CD4-positive, alpha-beta T cell treated with Interleukin-6 for 4 hours (primary cell): ENCODE results near the gene IRS1.
"Not testable (repeated sequence)": the region's sequence is repeated elsewhere in the genome, so short reads cannot be mapped to it uniquely, and the experiment has no call there.

Source experiments
- DNase-seq: peaks from one replicate; pipeline ENCODE4 v3.0.0-alpha.2; 2020; ENCODE audit warnings: mixed read lengths

The IRS1 gene

GRCh38 chr2:226799211-226799975 is at the start of gene IRS1:
Gene IRS1, minus strand, starts transcription at chr2:226799820. Its CDS starts 1,082 bp downstream, at chr2:226798738.
- DNase-seq, result peak; percentile 80

DNA sequence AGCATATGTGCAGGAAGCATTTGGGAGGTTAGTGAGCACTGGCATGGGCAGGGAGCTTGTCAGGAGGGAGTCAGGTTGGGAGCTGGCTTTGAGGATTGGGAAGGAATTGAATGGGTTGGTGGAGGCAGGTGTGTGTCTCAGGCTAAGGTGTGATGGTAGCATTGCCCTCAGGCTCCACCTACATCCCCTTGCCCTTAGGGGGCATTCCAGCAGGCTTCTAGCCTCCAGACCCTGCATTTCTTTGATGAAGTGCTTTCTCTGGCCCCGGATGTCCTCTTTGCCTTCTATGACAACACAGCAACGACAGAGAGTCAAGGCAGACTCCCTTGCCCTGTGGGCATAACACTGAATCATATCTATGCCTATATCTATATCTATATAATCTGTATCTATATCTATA is 49.7 kb upstream of the IRS1 start:
- no peak for DNase-seq

DNA sequence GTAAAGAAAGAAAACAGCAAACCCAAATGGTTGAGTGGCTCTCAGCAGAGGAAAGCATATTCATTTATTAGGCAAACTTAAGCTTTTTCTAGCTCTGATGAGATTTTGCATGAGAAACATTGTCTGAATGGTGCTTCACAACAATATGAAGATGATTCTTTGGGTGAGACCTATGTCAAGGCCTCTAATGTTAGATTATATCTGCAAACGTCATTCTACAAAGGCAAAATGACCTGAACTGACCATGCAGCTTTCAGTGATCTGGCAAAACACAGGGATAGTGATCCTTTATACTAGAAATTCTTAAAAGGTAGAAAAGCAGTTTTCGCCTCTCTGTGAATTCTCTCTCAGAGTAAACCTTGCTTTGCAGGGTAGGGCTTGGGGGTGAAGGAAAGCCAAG is 47.9 kb upstream of the IRS1 start:
- no peak for DNase-seq

GRCh38 chr2:226847090-226847489 is 47.5 kb upstream of the IRS1 start:
- DNase-seq, result no peak

- DNase-seq, result no peak
Observed at GRCh38 chr2:226845386-226846116, 45.9 kb upstream of the IRS1 start.

DNA sequence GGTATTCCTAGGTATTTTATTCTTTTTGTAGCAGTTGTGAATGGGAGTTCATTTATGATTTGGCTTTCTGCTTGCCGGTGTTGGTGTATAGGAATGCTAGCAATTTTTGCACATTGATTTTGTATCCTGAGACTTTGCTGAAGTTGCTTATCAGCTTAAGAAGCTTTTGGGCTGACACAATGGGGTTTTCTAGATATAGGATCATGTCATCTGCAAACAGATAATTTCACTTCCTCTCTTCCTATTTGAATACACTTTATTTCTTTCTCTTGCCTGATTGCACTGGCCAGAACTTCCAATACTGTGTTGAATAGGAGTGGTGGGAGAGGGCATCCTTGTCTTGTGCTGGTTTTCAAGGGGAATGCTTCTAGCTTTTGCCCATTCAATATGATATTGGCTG is 43.4 kb upstream of the IRS1 start:
- not testable (repeated sequence) for DNase-seq

DNA sequence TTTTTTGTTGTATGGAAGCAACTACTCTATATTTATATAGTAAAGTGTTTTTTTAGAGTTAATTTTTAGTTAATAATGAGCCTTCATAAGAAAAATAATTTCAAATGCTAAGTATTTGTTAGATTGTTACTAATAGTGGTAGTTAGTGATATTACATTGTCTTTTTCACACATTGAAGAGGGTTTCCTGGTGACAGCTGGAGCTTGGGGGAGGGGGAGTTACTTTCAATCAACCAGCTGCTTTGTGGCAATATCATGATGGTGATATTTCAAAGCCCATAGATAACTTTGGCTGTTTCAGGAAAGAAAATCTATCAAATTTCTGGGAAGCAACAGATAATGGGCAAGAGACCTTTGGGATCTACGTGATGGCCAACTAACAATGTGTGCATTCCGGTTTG is 40.3 kb upstream of the IRS1 start:
- DNase-seq, result no peak

GRCh38 chr2:226839161-226839560 is 39.5 kb upstream of the IRS1 start:
- DNase-seq, result no peak

DNA sequence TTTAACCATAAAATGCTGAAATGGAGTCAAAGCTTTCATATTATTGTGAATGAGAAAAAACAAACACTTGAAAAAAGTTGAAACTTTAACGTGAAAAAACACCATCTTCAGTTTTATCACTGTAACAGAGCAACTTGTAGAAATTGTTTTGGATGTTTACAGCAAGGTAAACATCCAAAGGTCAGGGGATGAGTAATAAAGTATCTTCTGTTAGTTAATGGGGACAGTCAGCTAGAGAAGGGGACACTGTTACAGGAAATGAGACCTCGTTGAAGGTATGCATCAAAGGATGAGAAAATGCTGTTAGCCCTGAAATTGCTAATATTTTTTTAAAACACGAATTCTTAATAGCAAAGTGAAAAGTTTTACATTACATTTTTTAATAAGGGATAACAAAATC is 39.1 kb upstream of the IRS1 start:
- DNase-seq, result no peak

DNA sequence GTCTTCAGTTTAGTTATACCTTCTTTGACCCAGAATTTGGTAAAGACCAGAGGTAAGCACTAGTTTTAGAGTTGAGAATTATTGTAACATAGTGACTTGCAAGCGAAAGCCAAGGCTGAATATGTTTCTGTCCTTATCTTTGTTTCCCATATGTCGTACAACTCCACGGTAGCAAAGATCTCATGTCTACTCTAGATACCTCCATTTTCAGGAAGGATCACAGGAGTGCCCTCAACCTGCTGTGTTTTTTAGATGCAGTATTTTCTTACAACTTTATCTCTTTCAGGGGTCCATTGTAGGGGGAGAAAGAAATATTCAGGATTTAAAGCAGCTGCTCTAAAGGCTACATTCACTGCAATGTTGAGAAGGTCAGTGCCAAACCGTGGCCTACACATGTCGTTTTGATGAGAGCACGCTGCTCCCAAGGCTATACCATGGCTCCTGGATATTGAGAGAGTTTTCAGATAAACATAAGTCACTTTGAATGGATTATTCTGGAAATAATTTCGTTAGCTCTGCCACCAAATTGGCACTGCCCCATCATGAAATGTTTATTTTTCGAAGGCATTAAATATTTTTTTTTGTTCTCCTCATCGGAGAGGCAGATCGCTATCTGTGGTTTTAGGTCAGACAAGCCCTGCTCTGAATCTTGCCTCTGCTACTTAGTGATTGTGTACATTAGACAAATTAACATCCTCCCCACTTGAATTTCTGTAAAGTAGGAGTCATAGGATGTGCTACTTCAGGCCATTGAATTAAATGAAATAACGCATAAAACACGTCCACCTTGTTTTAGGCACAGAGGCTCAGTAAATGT is 38.4 kb upstream of the IRS1 start:
- DNase-seq, result peak; percentile 3

DNA sequence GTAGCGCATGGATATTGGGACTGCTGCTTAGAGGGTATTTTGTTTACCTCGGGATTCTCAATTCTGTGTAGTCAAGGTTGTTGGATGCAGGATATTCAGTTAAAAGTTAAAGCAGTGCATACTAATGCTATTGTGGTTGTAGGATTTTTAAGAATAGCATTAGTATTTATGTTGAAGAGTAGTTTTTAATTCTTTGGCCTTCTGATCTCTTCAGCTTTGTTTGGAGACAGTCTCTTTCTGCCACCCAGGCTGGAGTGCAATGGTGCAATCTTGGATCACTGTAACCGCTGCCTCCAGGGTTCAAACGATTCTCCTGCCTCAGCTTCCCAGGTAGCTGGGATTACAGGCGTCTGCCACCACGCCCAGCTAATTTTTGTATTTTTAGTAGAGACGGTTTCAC is 37.7 kb upstream of the IRS1 start:
- DNase-seq, result no peak

- DNase-seq, result peak; percentile 3
Observed at GRCh38 chr2:226836548-226836885, 36.9 kb upstream of the IRS1 start.

- DNase-seq, result peak; percentile 95
Observed at GRCh38 chr2:226835796-226836547, 36.4 kb upstream of the IRS1 start, which contains the start of gene RHBDD1. Gene RHBDD1, plus strand, starts transcription at chr2:226836054. Its CDS starts 28,640 bp downstream, at chr2:226864694.

DNA sequence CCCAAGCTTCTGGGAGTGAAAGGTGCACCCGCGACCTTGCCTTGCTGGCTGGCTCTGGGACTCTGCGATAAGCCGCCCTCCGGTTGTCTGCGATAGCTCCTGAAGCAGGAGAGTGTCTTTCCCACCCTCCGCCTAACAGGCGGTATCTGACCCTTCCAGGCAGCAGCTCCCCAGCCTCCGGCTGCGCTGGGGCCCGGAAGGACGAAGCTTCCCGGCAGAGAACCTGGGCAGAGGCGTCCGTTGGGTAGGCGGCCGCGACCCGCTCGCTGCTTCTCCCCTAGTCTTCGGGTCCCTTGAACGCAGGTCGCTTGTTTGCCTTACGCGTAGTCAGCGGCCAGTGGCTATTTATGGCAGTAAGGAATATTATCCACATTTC is 35.8 kb upstream of the IRS1 start:
- DNase-seq, result no peak

DNA sequence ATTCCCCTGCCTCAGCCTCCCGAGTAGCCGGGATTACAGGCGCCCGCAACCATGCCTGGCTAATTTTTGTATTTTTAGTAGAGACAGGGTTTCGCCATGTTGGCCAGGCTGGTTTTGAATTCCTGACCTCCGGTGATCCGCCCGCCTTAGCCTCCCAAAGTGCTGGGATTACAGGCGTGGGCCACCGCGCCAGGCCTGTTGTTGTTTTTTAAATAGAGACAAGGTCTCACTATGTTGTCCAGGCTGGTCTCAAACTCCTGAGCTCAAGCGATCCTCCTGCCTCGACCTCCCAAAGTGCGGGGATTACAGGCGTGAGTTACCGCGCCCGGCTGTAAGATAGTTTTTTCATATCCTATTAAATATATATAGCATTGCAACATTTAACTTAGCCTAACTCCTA is 35.3 kb upstream of the IRS1 start:
- DNase-seq, result not testable (repeated sequence)

- DNase-seq, result no peak
Observed at GRCh38 chr2:226832061-226832460, 32.4 kb upstream of the IRS1 start.

GRCh38 chr2:226831266-226831665 is 31.6 kb upstream of the IRS1 start:
- no peak for DNase-seq

DNA sequence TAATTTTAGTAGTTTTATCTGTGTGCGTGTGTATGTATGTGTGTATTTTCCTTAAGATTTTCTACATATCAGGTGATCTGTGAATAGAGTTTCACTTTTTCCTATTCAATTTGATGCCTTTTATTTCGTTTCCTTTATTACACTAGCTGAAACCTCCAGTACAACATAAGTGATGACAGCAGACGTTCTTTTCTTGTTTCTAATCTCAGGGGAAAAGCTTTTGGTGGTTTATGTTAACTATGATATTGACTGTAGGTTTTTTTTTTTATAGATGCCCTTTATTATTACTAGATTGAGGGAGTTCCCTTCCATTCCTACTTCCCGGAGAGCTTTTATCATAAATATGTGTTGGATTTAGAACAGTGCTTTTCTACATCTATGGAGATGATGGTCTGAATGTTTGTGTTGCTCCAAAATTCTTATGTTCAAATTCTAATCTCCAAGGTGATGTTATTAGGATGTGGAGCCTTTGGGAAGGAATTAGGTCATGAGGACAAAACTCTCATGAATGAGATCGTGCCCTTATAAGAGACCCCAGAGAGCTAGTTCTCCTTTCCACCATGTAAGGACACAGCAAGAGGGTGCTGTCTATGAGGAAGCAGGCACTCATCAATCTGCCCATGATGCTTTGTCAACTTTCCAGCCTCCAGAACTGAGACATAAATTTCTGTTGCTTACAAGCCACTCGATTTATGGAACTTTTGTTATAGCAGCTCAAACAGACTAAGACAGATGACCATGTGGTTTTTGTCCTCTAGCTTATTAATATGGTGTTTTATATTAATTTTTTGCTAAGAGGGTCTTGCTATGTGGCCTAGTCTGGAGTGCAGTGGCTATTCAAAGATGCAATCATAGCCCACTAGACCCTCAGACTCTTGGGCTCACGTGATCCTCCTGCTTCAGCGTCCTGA is 30.4 kb upstream of the IRS1 start:
- DNase-seq, result no peak

- DNase-seq, result no peak
Observed at GRCh38 chr2:226828191-226828590, 28.6 kb upstream of the IRS1 start.

DNA sequence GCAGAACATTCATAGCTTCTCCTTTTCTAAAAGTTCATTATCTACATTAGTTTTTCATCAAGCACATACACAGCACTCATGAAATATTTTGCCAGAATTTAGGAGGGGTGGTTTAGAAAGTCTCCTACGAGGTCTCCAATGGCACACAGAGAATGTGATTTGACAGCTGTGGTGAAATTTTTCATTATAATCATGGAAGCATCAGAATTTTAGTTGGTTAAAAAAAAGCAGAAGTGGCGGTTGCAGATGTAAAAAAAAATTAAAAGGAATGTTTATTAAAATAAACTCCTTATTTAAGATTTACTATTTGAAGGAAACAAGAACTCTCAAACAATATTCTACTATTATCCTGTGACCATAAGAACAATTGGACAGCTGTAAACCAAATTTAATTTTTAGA is 25.4 kb upstream of the IRS1 start:
- no peak for DNase-seq

GRCh38 chr2:226818930-226819329 is 19.3 kb upstream of the IRS1 start:
- no peak for DNase-seq
